K562 (cell line): Measurements from ENCODE around the gene ETFBKMT. TPM values are rescaled to one million over a fixed set of nuclear protein-coding genes. Genes with fewer than 3 reads are reported as not detected.
A peak's percentile ranks its signal among the peaks of the same experiment; 100 is the strongest.

Experiments used
- ARID1B ChIP-seq: fragments of 450-650 bp; IDR thresholded peaks from 2 replicates; pipeline ENCODE4 v1.6.1; 2016; ENCODE audit warnings: antibody characterized with exemption, mild to moderate bottlenecking, inconsistent platforms
- CTBP1 ChIP-seq: fragments of 450-650 bp; IDR thresholded peaks from 2 replicates; pipeline ENCODE4 v1.6.1; 2016; ENCODE audit warnings: borderline replicate concordance
- GABPB1 ChIP-seq: sonication (generic); formaldehyde crosslinking; IDR thresholded peaks from 2 replicates; pipeline ENCODE4 v1.8.0; 2022; ENCODE audit warnings: mild to moderate bottlenecking, missing genetic modification reagents
- GATAD2A ChIP-seq: fragments of 450-650 bp; IDR thresholded peaks from 2 replicates; pipeline ENCODE4 v1.6.1; 2017
- NCOR1 ChIP-seq: fragments of 450-650 bp; IDR thresholded peaks from 2 replicates; pipeline ENCODE4 v1.6.1; 2016; ENCODE audit warnings: mild to moderate bottlenecking, moderate library complexity
- NFRKB ChIP-seq: fragments of 450-650 bp; IDR thresholded peaks from 2 replicates; pipeline ENCODE4 v1.6.1; 2016; ENCODE audit warnings: low read depth
- NRF1 ChIP-seq, 2 experiments: fragments of 450-650 bp; IDR thresholded peaks in 1 of 2; conservative IDR thresholded peaks in 1 of 2; 2 replicates each; pipeline ENCODE4 v1.6.1; 2014; ENCODE audit warnings: mild to moderate bottlenecking in 2 of 2
- PHF8 ChIP-seq: fragments of 200-600 bp; sonication (generic); IDR thresholded peaks from 2 replicates; pipeline ENCODE4 v1.6.1; 2012; ENCODE audit warnings: mixed run types, mild to moderate bottlenecking, inconsistent platforms, low read length, moderate library complexity, borderline replicate concordance
- RAD21 ChIP-seq, 2 experiments: fragments of 250-450 bp in 1 of 2; fragments of 450-650 bp in 1 of 2; sonication (Bioruptor Pico) in 1 of 2; formaldehyde crosslinking in 1 of 2; IDR thresholded peaks in 1 of 2; conservative IDR thresholded peaks in 1 of 2; 2 replicates each; pipeline versions ENCODE4 v1.4.0 to v1.8.0; 2020 to 2022; ENCODE audit warnings: mild to moderate bottlenecking in 2 of 2, moderate library complexity in 1 of 2
- RBFOX2 ChIP-seq: fragments of 200-400 bp; formaldehyde crosslinking; IDR thresholded peaks from 2 replicates; pipeline ENCODE4 v1.6.1; 2017; ENCODE audit warnings: low read depth, mild to moderate bottlenecking, low read length, moderate library complexity
- RNF2 ChIP-seq: sonication (generic); IDR thresholded peaks from 2 replicates; pipeline ENCODE4 v1.6.1; 2016
- SOX6 ChIP-seq: fragments of 450-650 bp; IDR thresholded peaks from 2 replicates; pipeline ENCODE4 v1.6.1; 2014; ENCODE audit warnings: mild to moderate bottlenecking
- SP1 ChIP-seq: sonication (generic); formaldehyde crosslinking; IDR thresholded peaks from 2 replicates; pipeline ENCODE4 v1.8.1; 2022; ENCODE audit warnings: mild to moderate bottlenecking, missing genetic modification reagents
- polyA plus RNA-seq, 8 experiments: library from polyadenylated mRNA; depleted of rRNA in 4 of 8; stranded (reverse) in 5 of 8; unstranded in 3 of 8; fragments of >200 nt; fragmentation: Nextera tagmentation in 2 of 8; fragmentation: Illumina TruSeq in 1 of 8; extraction: Ambion mirVana in 2 of 8; extraction: Trizol in 1 of 8; gene quantifications; 2 replicates each; pipeline versions ENCODE4 v1.2.1 to v1.2.3, GENCODE V29; 2011 to 2014; ENCODE audit warnings: inconsistent platforms in 1 of 8, missing spikeins in 1 of 8
- total RNA-seq, 7 experiments: library from RNA; depleted of rRNA in 6 of 7; stranded (reverse); fragments of >200 nt in 6 of 7; fragmentation: Illumina TruSeq in 2 of 7; extraction: Trizol in 2 of 7; gene quantifications; 2 replicates each; pipeline versions ENCODE4 v1.2.1 to v1.2.3, GENCODE V29; 2011 to 2021; ENCODE audit warnings: low replicate concordance in 1 of 7
- TF ChIP-seq, protein P1 (sequence below): sonication (generic); IDR thresholded peaks from 2 replicates; pipeline ENCODE4 v1.6.1; 2016
- TF ChIP-seq, protein P2 (sequence below): fragments of 450-650 bp; IDR thresholded peaks from 2 replicates; pipeline ENCODE4 v1.6.1; 2014; ENCODE audit warnings: low read depth, mild to moderate bottlenecking, moderate library complexity, borderline replicate concordance

The ETFBKMT gene
- total and polyA plus RNA-seq, 9 of the 15 experiments (the other 6 are each of a cell fraction or from before 2014, with no cell fraction given) = 0.18 to 1.7 (median 0.96) TPM

DNA sequence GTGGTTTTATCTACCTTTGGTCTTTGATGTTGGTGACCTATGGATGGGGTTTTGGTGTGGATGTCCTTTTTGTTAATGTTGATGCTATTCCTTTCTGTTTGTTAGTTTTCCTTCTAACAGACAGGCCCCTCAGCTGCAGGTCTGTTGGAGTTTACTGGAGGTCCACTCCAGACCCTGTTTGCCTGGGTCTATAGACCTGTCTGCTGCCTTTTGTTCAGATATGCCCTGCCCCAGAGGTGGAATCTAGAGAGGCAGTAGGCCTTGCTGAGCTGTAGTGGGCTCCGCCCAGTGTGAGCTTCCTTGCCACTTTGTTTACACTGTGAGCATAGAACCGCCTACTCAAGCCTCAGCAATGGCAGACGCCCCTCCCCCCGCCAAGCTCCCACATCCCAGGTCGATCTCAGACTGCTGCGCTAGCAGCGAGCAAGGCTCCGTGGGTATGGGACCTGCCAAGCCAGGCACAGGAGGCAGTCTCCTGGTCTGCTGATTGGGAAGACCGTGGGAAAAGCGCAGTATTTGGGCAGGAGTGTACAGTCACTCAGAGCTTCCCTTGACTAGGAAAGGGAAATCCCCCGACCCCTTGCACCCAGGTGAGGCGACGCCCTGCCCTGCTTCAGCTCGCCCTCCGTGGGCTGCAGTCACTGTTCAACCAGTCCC lies 59.2 kb downstream of the ETFBKMT start (continued):
- TF ChIP-seq RBFOX2 (peak; percentile 70), SP1 (CRISPR knock-in tag) (0 out of 2 replicates have a peak, but pooled peaks have one; percentile 36), RNF2 (0 out of 2 replicates have a peak, but pooled peaks have one; percentile 40), CTBP1 (peak; percentile 86; the same call in 1 of the 2 replicates), NRF1 (conservative IDR thresholded peaks at IDR 0.05 in 1 of 2, IDR thresholded peaks at IDR 0.05 in 1 of 2) (peak; percentile 56 to 68), SOX6 (peak; percentile 67; the same call in 1 of the 2 replicates), GATAD2A (0 out of 2 replicates have a peak, but pooled peaks have one; percentile 49), NCOR1 (peak; percentile 48; the same call in 1 of the 2 replicates), NFRKB (peak; percentile 70), PHF8 (peak; percentile 50; the same call in 1 of the 2 replicates), RAD21 (CRISPR knock-in tag; conservative IDR thresholded peaks at IDR 0.05 in 1 of 2, IDR thresholded peaks at IDR 0.05 in 1 of 2) (peak in 1 of 2 experiments; percentile 21; a peak in 1 of 4 replicates), ARID1B (peak; percentile 29; the same call in 1 of the 2 replicates), GABPB1 (peak; percentile 41; the same call in 1 of the 2 replicates)
- TF ChIP-seq, protein P1, sequence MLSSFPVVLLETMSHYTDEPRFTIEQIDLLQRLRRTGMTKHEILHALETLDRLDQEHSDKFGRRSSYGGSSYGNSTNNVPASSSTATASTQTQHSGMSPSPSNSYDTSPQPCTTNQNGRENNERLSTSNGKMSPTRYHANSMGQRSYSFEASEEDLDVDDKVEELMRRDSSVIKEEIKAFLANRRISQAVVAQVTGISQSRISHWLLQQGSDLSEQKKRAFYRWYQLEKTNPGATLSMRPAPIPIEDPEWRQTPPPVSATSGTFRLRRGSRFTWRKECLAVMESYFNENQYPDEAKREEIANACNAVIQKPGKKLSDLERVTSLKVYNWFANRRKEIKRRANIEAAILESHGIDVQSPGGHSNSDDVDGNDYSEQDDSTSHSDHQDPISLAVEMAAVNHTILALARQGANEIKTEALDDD = peak; percentile 38; the same call in 1 of the 2 replicates
- TF ChIP-seq, protein P2, sequence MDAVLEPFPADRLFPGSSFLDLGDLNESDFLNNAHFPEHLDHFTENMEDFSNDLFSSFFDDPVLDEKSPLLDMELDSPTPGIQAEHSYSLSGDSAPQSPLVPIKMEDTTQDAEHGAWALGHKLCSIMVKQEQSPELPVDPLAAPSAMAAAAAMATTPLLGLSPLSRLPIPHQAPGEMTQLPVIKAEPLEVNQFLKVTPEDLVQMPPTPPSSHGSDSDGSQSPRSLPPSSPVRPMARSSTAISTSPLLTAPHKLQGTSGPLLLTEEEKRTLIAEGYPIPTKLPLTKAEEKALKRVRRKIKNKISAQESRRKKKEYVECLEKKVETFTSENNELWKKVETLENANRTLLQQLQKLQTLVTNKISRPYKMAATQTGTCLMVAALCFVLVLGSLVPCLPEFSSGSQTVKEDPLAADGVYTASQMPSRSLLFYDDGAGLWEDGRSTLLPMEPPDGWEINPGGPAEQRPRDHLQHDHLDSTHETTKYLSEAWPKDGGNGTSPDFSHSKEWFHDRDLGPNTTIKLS = peak; percentile 50; the same call in 1 of the 2 replicates
